SJSA1 (cell line): ENCODE results near the gene DDX1. TPM values are rescaled to one million over a fixed set of nuclear protein-coding genes. Genes with fewer than 3 reads are reported as not detected.

Experiments used
- DNase-seq, 2 experiments: peaks; one replicate each; pipeline ENCODE4 v3.0.0-alpha.2; 2015 to 2020; ENCODE audit warnings: low spot score in 2 of 2, low read depth in 1 of 2
- H3K27ac ChIP-seq: fragments of 250-450 bp; sonication (Bioruptor Pico); 2 replicates; pipeline ENCODE4 v1.5.1; 2020; ENCODE audit warnings: mild to moderate bottlenecking, moderate library complexity
- H3K27me3 ChIP-seq: fragments of 250-450 bp; sonication (Bioruptor Pico); replicated peaks from 2 replicates; pipeline ENCODE4 v1.5.1; 2020; ENCODE audit warnings: mild to moderate bottlenecking, moderate library complexity
- H3K36me3 ChIP-seq: fragments of 250-450 bp; sonication (Bioruptor Pico); 2 replicates; pipeline ENCODE4 v1.5.1; 2020; ENCODE audit warnings: mild to moderate bottlenecking
- H3K4me1 ChIP-seq: fragments of 250-450 bp; sonication (Bioruptor Pico); replicated peaks from 2 replicates; pipeline ENCODE4 v1.6.1; 2021; ENCODE audit warnings: mild to moderate bottlenecking
- H3K4me3 ChIP-seq: fragments of 250-450 bp; sonication (Bioruptor Pico); 2 replicates; pipeline ENCODE4 v1.5.1; 2020; ENCODE audit warnings: mild to moderate bottlenecking
- H3K9me3 ChIP-seq: fragments of 250-450 bp; sonication (Bioruptor Pico); replicated peaks from 2 replicates; pipeline ENCODE4 v1.5.1; 2020; ENCODE audit warnings: mild to moderate bottlenecking
- total RNA-seq: library from RNA; depleted of rRNA; stranded (reverse); fragments of >200 nt; shearing (Covaris generic); gene quantifications from 2 replicates; pipeline ENCODE4 v1.2.3, GENCODE V29; 2014

DDX1 gene
- total RNA-seq, 1 experiment from 2014 or later: 140 TPM

DNA sequence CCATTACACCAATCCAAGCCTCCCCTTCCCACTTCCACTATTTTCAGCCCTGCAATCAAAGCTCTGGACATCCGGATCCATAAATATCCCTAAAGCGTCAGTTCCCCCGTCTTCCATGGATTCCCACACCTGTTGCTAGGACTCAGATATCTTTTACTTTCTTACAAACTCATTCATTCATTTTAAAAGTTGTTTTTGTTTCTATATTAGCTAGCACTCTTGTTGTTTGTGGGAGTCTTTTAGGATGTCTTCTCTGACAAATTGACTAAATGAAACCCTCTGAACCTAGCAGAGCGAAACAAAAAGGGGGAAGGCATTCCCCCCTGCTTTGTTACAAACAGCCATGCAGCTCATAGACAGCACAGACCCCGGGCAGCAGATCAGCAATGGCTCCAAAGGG, 21.6 kb upstream of the DDX1 start:
- no peak for DNase-seq
- Histone ChIP-seq H3K36me3 (no peaks in the 10 kb centered on the region), H3K4me1 (no peaks in the 10 kb centered on the region), H3K27me3 (no peaks in the 10 kb centered on the region), H3K27ac (no peak overlapping the region), H3K9me3 (no peaks in the 10 kb centered on the region), H3K4me3 (no peak overlapping the region)

DNA sequence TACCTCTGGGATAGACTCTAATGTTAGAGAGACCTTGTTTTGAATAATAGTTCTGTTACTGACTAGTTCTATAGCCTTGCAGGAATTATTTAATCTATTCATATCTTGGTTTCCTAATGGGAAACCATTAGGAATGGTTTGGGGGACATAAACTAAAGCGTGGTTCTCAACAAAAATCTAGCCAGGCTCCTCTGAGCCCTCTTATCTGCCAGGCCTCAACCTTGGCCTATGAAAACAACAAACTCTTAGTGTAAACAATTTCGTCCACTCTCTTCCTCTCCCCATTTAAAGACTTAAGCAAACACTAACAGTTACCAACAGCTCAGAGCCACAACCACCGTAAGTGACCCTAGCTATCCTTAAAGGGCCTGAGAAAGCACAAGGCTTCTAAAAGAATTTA, 19.9 kb upstream of the DDX1 start:
- DNase-seq: no peak
- Histone ChIP-seq H3K4me3 (no peak overlapping the region), H3K4me1 (no peaks in the 10 kb centered on the region), H3K36me3 (no peaks in the 10 kb centered on the region), H3K9me3 (no peaks in the 10 kb centered on the region), H3K27ac (no peak overlapping the region), H3K27me3 (no peaks in the 10 kb centered on the region)

DNA sequence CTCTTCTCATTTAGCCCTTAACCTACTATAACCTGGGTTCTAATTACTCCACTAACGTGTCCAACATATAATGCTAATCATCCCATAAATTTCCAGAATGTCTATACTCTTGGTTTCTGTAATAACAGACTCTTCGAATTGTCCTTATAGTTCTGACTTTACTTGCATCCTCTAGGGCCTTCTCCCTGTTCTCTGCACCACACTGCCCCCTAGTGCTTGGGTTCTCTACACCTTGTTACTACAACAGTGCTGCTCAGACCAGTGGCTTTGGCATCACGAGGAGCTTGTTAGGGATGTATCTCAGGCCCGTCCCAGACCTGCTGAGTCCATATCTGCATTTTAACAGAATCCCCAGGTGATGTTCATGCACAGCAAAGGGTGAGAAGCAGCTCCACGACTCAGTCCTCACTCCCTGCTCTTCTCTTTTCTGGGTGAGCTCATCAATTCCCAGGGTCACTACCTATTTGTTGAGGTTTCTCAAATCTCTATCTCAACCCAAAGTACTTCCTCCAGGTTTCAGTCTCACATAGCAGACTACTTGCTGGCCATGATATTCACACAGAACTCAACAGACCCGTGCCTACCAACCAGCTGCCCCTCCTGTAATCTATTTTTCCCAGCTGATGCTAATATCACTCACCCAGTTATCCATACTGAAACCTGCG, 14.5 kb upstream of the DDX1 start:
- Histone ChIP-seq H3K27ac (no peak overlapping the region), H3K9me3 (no peaks in the 10 kb centered on the region), H3K4me3 (no peak overlapping the region), H3K4me1 (no peaks in the 10 kb centered on the region), H3K36me3 (no peaks in the 10 kb centered on the region), H3K27me3 (no peaks in the 10 kb centered on the region)
- DNase-seq: peak; percentile 52 to 86

GRCh38 chr2:15579641-15580040, 12.0 kb upstream of the DDX1 start:
- Histone ChIP-seq H3K36me3 (no peaks in the 10 kb centered on the region), H3K4me3 (no peak overlapping the region), H3K4me1 (no peaks in the 10 kb centered on the region), H3K27ac (no peak overlapping the region), H3K27me3 (no peaks in the 10 kb centered on the region), H3K9me3 (no peaks in the 10 kb centered on the region)
- no peak for DNase-seq

GRCh38 chr2:15580451-15580850, 11.2 kb upstream of the DDX1 start:
- H3K36me3 ChIP-seq: no peaks in the 10 kb centered on the region
- no peak overlapping the region for H3K27ac ChIP-seq

GRCh38 chr2:15582710-15583357, 8.8 kb upstream of the DDX1 start:
- H3K9me3 ChIP-seq: no peaks in the 10 kb centered on the region
- no peak overlapping the region for H3K4me3 ChIP-seq
- H3K27ac ChIP-seq: no peak overlapping the region
- no peak for DNase-seq
- no peaks in the 10 kb centered on the region for H3K4me1 ChIP-seq
- H3K36me3 ChIP-seq: no peaks in the 10 kb centered on the region
- H3K27me3 ChIP-seq: no peaks in the 10 kb centered on the region

More at GRCh38 chr2:15580451-15580850, 11.2 kb upstream of the DDX1 start:
- Histone ChIP-seq H3K4me3 (no peak overlapping the region), H3K9me3 (no peaks in the 10 kb centered on the region), H3K4me1 (no peaks in the 10 kb centered on the region), H3K27me3 (no peaks in the 10 kb centered on the region)
- no peak for DNase-seq

DNA sequence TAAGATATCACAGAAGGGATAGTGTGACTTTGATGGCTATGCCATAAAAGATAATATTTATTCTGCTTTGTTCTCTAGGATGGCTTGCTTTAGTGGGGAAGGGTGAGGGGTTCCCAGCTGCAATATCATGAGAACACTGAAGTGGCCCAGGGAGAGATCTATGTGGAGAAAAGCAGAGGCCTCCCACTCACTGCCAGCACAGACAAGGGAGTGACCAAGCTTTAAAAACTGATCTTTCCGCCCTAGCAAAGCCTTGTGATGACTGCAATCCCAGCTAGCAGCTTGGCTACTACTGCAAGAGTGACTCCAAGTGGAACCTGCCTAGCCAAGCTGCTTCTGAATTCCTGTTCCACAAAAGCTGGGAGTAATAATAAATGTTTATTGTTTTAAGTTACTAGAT, 7.8 kb upstream of the DDX1 start:
- Histone ChIP-seq H3K4me3 (no peak overlapping the region), H3K27me3 (no peaks in the 10 kb centered on the region), H3K4me1 (no peaks in the 10 kb centered on the region), H3K9me3 (no peaks in the 10 kb centered on the region), H3K36me3 (no peaks in the 10 kb centered on the region), H3K27ac (no peak overlapping the region)
- DNase-seq: no peak

GRCh38 chr2:15584316-15584715, 7.4 kb upstream of the DDX1 start:
- no peaks in the 10 kb centered on the region for H3K9me3 ChIP-seq
- DNase-seq: no peak
- no peaks in the 10 kb centered on the region for H3K27me3 ChIP-seq
- no peak overlapping the region for H3K4me3 ChIP-seq
- no peak overlapping the region for H3K27ac ChIP-seq
- no peaks in the 10 kb centered on the region for H3K36me3 ChIP-seq
- no peaks in the 10 kb centered on the region for H3K4me1 ChIP-seq

DNA sequence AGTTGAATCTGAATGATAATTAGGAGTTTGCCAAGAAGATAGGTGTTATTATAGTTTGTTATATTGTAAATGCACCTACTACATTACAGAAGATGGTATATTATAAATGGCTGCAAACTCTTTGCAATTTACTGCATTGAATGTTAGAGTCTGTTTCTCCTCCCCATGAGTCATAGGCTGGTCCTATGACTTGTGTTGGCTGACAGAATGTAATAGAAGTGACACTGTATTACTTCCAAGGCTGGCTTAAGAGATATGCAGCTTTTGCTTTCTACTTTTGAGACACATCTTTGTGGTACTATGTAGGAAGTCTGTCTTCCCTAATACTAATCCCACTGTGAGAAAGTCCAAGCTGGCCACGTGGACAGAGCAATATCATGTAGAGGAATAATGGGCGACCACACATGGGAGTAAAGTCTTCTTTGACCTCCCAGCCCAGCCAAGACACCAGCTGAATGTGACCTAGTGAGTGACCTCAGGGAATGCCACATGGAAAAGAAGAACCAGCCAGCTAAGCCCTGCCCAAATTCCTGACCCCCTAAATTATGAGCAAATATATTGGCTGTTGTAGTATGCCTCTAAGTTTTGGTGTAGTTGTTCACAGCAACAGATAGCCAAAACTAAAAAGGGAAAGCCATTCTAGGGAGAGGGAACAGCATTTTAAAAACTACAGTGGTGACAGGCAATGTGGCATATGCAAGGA, 6.8 kb upstream of the DDX1 start:
- DNase-seq: no peak
- no peaks in the 10 kb centered on the region for H3K27me3 ChIP-seq
- H3K27ac ChIP-seq: no peak overlapping the region

GRCh38 chr2:15588329-15588919, 3.2 kb upstream of the DDX1 start:
- Histone ChIP-seq H3K27me3 (no peaks in the 10 kb centered on the region), H3K4me1 (peaks cover 10% of the 10 kb centered on the region), H3K4me3 (no peak overlapping the region), H3K9me3 (no peaks in the 10 kb centered on the region), H3K36me3 (peaks cover 8% of the 10 kb centered on the region; the same call in 1 of the 2 replicates), H3K27ac (no peak overlapping the region)
- peak; percentile 26 to 49 for DNase-seq

More for the DNA sequence above, 6.8 kb upstream of the DDX1 start:
- Histone ChIP-seq H3K4me1 (no peaks in the 10 kb centered on the region), H3K4me3 (no peak overlapping the region), H3K36me3 (no peaks in the 10 kb centered on the region), H3K9me3 (no peaks in the 10 kb centered on the region)

GRCh38 chr2:15591373-15591691, 336 bp upstream of the DDX1 start:
- H3K27ac ChIP-seq: peak overlapping the region; percentile 71
- no peaks in the 10 kb centered on the region for H3K9me3 ChIP-seq
- DNase-seq: no peak
- peaks cover 29% of the 10 kb centered on the region for H3K36me3 ChIP-seq
- H3K27me3 ChIP-seq: no peaks in the 10 kb centered on the region
- H3K4me1 ChIP-seq: peaks cover 10% of the 10 kb centered on the region
- H3K4me3 ChIP-seq: peak overlapping the region; percentile 89

GRCh38 chr2:15593327-15593705, 1.6 kb downstream of the DDX1 start:
- Histone ChIP-seq H3K9me3 (no peaks in the 10 kb centered on the region), H3K27me3 (no peaks in the 10 kb centered on the region), H3K4me3 (no peak overlapping the region), H3K27ac (no peak overlapping the region), H3K4me1 (peaks cover 10% of the 10 kb centered on the region), H3K36me3 (peaks cover 49% of the 10 kb centered on the region)
- DNase-seq: no peak

DNA sequence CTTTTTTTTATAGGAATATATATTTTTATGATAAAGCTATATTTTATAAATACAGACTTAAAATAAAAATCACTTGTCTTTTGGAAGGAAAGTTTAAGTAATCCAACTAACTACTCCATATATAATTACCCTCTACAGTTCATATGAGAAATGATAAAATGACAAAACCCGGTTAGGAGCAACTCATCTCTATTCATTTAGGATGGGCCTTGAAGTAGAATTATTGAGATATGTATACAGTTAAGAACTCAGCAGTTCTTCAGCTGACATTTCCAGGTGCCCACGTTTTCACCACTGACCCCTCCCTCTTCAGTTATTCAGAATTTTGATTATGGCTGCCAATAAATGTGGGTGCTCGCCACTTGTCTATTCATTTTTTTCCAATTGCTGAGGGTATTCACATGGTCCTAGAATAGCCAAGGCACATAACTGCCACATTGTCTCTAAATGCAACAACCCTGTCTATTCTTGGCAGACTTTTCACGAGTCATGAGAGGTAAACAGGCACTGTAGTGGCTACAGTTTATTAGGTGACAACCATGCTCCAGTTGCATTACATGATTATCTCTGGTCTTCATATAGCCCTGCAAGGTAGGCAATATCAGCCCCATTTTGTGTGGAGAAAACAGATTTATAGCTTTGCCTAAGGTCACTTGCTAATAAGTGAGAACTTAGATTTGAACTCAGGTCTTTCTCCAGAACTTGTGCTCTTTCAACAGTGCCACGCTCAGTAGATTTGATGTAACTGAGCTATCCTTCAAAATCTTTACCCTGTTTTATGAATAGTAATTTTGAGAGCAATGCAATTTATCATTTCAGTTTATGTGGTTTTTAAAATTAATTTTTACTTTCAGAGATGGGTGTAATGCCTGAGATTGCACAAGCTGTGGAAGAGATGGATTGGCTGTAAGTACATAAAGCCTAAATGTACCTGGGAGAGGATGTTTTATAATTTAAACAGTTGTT, 2.9 kb downstream of the DDX1 start:
- Histone ChIP-seq H3K4me1 (peaks cover 10% of the 10 kb centered on the region), H3K9me3 (no peaks in the 10 kb centered on the region), H3K27ac (no peak overlapping the region), H3K36me3 (peaks cover 58% of the 10 kb centered on the region), H3K27me3 (no peaks in the 10 kb centered on the region), H3K4me3 (no peak overlapping the region)
- no peak for DNase-seq
